Renal cortex interstitium (tissue), 11 donors: ENCODE data around the gene IDUA. TPM values are rescaled to one million over a fixed set of nuclear protein-coding genes. Genes with fewer than 3 reads are reported as not detected.

ENCODE experiments used
- DNase-seq, 11 donors: peaks; one replicate each; pipeline ENCODE4 v3.0.0-alpha.2; 2013; ENCODE audit warnings: low read depth in 9 of 11, low spot score in 4 of 11; ENCODE audit errors: extremely low read depth in 1 of 11
- polyA plus RNA-seq, 3 donors: library from polyadenylated mRNA; unstranded; fragments of 120-200 nt; gene quantifications; one replicate each; pipeline ENCODE4 v1.2.1, GENCODE V29; 2013; ENCODE audit not compliant: insufficient read length in 3 of 3

The IDUA gene
- polyA plus RNA-seq, 3 donors = 11.5 to 19.0 (median 17.4) TPM

DNA sequence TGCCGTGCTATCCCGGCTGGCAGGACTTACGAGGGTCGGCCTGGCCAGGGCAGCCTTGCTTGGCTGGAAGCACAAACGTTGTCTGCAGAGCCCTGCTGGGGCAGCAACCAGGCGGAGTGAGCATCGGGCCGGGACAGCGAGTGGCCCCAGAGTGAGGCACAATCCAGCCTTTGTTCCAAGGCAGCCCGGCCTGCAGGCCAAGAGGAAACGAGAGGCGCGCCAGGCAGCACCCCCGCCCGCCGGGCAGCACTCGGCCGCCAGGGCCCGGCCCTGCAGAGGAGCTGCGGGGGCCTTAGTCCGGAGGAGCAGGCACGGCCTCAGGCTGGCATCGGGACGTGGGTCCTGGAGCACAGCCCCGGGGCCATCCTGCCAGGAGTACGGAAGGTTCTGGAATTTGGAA is 48.7 kb downstream of the IDUA start:
- DNase-seq = no peak

DNA sequence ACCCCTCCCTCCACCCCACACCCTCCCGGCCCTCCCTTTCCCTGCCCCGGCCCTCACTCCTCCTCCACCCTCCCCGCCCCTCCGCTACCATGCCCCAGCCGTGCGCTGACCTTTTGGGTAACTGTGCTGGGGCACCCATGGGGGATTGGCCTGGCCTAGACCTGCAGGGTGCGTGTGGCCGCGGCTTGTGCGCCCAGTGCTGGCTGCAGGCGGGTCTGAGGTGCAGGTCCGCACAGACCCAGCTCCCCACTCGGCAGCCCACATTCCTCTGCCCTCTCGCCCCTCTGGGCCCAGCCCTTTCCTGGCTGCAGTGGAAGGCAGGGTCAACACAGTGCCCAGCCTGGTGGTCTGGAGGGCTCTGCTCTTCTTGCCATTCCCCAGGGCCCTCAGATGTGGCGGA is 49.3 kb downstream of the IDUA start:
- no peak for DNase-seq

DNA sequence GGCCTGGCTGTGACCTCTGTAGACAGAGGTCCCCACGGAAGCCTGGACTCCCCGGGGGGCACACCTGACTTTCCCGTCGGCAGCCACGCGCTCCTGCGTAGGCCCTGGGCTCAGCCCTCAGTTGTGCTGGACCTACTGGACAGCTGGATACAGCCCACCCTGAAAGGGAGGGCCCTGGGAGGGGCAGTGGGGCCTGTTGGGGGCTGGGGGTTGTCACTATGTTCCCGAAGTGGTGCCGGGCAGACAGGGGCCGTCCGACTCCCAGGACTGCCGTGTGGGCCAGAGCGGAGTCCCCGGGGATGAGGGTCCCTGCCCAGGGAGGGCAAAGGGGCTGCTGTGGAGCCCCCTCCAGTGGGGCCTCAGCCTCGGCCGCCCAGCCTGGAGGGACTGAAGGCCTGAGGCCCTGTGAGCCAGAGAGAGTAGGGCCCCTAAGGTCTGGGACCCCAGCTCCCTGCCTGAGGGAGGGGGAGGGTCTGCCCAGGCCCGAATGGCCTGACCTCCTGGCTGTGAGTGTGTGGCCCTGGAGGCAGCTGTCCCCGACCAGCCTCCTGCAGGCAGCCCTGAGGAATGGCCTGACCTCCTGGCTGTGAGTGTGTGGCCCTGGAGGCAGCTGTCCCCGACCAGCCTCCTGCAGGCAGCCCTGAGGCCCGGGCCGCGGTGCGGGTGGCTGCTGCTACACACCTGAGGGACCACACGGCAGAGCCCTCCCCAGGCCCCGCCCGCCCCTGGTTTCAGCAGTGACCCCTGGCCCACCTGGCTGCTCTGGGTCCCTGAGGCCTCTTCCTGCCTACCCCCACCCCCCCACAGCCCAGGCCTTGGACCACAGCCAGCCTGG is 50.3 kb downstream of the IDUA start:
- DNase-seq = no peak

DNA sequence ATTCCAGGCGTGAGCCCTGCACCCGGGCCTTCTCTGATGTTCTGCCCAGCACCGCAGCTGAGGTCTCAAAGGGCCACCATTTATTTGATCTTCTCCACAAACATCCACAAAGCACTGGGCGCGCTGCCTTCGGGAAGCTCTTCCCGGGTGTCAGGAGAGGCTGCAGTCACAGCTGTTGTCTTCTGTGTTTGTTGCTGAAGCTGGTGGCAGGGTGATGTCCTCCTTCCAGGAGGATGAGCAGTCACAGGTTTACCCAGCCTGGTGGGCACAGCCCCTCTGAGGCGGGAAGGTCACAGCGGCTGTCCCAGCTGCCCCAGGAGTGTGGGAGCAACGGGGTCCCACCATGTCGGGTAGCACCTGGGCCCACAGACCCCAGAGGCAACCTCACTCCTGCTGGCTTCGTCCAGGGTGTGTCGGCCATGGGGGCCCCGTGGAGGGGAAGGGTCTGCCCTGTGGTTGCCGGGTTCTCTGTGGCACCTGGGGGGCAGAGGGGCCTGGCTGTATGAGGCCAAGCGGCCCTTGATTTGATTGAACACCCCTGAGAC is 52.2 kb downstream of the IDUA start:
- DNase-seq = no peak

DNA sequence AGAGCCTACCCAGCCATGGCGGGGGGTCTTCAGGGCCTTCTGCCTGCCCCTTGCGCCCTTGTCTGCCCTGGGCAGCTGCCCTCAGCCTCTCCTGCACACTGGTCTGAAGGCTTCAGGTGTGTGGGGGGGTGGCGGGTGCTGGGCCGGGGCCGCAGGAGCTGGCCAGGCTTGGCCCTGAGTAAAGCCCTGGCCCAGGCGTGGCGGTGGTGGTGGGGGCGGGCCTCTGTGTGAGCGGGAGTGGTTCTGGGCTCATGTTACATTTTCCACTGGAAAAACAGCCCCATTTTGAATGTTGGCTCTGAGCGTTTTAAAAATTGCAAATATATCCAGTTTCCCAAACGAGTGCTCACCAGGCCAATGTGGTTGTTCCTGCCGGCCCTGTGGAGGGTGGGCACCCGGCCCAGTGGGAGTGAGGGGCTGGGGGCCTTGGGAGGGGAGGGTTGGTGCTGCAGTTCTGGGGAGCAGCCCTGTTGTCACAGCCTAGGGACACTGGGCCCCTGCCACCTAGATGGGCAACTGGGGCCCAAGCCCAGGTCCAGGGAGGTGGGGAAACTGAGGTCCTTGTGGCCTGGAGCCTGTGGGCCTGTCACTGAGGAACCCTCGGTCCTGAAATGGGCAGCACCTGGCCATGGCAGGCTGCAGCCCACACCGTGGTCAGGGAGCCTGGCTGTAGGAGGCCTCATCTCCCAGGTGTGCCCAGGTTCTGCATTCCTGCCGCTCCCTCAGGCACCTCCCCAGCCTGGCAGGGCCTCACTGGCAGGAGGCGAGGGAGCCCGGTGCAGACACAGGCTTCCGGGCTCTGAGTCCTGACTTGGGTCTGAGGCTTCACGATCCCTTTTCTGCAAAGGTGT is 52.9 kb downstream of the IDUA start:
- no peak for DNase-seq

DNA sequence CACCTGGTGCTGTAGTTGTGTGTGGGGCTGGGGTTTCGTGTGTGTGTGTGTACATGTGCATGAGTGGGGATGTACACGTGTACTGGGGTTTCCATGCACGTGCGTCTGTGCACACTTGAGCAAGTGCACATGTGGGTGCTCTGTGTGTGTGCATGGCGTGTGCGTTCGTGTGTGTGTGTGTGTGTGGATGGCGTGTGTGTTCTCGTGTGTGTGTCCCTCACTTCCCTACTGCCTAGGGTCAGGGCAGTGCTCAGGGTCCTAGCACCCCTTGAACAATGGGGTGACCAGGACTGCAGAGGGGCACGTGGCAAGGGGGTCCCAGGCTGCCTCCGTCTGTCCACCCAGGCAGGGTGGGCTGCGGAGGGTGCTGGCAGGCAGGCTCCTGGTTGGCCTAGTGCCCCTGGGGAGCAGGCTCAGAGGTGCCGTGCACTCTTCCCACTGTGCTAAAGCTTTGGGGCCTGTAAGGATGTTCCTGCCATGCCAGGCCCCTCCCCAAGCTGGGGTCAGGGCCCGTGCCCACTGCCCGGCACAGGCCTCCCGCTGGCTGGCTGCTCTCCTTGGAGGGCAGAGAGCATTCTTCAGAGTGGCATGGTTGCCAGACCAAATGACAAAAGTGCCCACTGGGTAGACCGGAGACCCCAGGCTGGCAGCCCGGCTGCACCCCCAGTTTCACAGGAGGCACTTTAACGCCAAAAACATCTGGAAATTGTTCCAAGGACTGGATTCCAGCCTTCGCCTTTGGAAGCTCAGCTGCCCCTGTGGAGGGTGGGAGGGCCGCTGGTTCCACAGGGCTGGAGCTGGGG is 53.7 kb downstream of the IDUA start:
- no peak for DNase-seq

DNA sequence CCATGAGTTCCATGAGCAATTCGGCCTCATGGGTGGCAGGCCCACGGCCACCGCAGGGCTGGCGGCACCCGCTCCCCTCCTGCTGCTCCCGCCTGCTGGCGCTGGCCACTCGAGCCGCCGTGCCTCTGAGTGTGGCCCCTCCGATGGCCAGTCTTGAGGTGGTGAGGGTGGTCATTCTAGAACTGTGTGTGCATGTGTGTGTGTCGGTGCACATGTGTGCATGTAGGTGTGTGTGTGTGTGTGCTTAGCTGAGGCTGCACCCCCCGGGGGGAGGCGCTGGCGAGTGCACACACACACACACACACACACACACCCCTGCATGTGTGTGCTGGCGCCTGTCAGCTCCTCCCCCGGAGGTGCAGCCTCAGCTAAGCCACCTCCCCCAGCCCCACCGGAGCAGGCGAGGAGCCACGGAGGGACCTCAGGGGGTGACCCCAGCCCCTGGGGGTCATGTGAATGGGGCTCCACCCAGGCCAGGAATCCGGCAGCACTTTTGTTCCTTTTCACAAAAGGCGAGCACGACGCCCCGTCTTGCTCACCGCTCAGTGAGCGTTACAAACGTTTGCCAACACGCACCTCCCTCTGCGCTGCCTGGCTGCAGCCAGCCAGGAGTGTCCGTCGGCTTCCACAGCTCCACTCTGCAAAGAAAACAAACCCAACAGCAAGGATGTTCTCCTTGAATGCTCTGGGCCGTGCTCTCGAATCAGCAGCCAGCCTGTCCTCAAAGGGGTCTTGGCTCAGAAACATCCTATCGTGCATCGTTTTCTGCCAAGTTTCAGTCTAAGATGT is 54.5 kb downstream of the IDUA start:
- peak in 1 of 11 donors; percentile 35 for DNase-seq

DNA sequence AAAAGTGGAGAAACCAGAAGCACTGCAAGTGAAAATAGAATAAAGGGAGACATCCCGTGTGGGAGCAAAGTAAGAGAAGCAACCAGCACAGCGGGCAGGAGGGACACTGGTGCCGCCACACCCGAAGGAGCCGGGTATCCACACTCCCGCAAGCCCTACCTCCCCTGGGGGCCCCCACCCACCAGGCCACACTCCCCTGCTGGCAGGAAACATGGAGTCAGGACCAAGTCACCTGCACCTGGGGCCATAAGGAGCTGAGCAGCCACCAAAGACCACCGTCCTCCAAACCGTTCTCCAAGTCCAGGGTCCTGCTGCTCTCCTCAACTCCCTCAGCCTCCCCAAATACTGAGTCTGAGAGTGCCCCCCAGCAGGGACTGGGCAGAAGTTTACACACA is 55.1 kb downstream of the IDUA start:
- DNase-seq = no peak

DNA sequence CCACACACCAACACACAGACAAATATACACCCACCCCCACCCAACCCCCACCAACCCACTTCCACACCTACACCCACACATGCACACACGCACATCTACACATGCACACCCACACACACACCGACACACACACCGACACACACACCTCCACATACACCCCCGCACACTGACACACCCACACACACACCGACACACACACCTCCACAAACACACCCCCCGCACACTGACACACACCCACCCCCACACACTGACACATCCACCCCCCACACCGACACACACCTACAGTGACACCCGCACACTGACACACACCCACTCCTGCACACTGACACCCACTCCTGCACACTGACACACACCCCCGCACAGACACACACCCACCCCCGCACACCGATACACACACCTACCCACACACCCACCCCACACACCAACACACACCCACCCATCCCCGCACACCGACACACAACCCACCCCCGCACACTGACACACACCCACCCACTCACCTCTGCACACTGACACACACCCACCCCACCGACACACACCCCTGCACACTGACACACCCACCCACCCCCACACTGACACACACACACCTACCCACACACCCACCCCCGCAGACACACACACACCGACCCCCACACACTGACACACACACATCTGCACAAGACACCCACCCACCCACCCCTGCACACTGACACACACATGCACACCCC is 55.7 kb downstream of the IDUA start:
- DNase-seq = no peak

DNA sequence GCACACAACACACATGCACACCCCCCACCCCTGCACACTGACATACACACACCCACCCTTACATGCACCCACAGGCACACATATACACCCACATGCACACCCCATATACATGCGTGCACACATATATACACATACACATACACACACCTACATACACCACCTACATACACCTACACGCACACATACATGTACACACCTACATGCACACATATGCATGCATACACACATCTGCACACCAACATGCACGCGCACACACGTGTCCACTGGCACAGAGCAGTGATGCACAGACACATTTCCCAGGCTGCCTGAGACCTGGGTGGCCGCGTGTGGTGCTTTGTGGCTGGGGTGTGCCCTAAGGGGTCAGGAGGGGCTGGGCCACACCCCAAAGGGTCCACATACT is 56.3 kb downstream of the IDUA start:
- no peak for DNase-seq

DNA sequence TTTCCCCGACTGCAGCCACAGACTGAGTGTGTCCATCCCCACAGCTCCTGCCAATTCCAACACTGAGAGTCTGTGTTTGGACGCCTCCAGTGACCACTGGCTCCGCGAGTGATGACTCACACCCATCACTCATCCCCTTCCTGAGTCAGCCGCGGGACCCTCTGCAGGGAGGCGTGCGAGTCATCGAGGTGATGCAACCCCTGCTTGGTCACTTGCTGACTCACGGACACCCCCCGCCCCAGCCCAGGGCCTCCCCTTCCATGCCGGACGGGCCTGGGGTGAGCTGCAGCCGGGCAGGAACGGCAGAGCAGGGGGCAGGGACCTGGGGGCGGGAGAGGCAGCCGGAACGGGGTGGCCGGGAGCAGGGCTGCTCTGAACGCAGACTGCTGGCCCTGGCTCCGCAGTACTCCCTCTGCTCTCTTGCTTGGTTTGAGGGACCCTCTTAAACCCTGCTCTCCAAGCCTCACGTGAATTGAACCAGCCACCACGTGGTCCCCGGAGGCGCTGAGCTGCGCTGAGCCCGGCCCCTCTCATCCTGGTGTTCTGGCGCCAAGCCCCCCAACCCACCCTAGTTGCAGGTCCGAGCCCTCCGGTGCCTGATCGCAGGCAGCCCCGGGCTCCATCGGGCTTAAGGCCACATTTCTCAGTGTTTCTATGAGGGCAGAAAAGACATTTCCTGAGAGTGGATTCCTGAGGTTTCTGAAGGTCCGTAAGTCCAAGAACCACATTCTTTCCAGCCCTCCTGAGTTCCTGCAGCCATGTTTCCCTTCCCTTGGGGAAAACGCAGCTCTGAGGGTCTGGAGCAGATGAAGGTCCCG is 57.0 kb downstream of the IDUA start:
- DNase-seq = peak in 1 of 11 donors; percentile 54

DNA sequence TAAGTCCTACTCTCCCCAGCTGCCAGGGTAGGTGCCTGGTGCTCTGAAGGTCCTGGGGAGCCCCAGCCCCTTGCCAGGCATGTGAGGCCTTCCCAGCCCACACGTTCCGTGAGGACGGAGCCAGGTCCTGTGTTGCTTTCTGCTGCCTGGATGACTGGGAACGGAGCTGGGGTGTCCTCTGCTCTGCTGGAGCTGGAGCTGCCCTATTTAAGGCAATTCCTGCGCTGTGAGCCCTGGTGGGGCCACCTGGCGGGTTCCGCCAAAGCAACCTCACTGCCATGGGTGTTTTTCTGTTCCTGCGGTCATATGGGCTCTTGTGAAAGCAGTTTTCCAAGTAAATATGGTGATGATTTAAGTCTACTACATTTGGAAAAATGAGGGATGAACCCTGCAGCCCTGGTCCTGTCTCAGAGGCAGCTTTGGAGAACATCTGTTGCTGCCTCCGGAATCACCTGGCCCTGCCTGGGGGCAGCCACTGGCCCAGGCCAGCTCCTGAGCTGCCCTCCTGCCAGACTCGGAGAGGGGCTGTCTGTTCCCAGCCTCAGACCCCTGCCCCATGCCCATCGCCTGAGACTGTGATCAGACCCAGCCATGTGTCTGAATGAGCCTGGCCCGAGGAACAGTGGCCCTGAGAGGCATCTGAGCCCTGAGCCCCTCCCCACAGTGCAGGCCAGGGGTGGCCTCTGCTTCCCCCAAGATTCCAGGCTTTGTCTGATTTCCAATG is 57.8 kb downstream of the IDUA start:
- DNase-seq = no peak

DNA sequence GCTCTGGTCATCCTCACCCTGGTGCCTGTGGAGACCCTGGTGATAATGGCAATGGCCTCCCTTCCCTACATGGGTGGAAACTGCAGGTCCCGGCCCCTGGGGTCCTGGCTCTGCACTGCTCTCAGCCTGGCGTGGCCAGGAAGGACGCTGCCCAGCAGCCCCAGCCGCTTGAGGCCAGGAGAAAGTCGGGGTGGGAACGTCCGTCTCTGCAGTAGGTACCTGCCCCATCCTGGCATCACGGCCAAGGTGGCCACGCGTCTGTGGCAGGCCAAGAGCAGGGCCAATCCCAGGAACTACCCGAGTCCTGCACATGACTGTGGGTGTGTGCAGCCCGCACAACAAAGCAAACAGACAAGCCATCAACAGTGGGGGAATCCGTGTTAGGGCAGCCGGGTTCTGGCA is 58.4 kb downstream of the IDUA start:
- DNase-seq = no peak

DNA sequence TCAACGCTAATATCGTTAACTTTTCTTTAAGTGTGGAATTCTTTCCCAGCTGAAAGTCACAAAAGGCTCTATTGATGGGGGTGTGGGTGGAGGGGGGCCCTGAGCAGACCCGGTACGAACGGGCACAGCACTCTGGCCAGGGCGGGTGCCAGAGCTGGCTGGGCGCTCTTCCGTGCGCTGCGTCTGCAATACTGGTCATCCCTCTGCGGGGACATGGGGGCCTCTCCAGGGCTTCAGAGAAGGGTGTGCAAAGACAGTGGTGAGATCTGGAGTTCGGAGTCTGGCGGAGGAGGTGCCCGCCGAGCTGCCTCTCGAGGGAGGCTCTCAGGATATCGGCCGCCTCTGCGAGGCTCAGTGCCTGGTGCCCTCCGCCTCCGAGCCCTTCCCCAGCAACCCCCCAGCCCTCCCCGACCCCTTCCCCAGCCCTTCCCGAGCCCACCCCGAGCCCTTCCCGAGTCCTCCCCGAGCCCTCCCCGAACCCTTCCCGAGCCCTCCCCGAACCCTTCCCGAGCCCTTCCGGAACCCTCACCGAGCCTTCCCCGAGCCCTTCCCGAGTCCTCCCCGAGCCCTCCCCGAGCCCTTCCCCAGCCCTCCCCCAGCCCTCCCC is 58.9 kb downstream of the IDUA start:
- DNase-seq = no peak

DNA sequence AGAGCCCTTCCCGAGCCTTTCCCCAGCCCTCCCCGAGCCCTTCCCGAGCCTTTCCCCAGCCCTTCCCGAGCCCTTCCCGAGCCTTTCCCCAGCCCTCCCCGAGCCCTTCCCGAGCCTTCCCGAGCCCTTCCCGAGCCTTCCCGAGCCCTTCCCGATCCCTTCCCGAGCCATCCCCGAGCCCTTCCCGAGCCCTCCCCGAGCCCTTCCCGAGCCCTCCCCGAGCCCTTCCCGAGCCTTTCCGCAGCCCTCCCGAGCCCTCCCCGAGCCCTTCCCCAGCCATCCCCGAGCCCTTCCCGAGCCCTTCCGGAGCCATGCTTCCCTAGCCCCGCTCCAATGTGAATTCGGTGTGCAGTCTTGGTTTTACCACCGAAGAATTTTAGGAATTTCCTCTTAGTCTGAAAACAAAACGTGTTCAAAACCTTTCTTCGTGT is 59.8 kb downstream of the IDUA start:
- peak in 4 of 11 donors; percentile 42 to 59 (median 52) for DNase-seq
